Measurements from ENCODE around the gene FDX1. TPM values are rescaled to one million over a fixed set of nuclear protein-coding genes. Genes with fewer than 3 reads are reported as not detected.
A peak's percentile ranks its signal among the peaks of the same experiment; 100 is the strongest.

FDX1 gene
- total RNA-seq, 2 donors from 2014 or later, result 7.7 to 8.0 TPM

DNA sequence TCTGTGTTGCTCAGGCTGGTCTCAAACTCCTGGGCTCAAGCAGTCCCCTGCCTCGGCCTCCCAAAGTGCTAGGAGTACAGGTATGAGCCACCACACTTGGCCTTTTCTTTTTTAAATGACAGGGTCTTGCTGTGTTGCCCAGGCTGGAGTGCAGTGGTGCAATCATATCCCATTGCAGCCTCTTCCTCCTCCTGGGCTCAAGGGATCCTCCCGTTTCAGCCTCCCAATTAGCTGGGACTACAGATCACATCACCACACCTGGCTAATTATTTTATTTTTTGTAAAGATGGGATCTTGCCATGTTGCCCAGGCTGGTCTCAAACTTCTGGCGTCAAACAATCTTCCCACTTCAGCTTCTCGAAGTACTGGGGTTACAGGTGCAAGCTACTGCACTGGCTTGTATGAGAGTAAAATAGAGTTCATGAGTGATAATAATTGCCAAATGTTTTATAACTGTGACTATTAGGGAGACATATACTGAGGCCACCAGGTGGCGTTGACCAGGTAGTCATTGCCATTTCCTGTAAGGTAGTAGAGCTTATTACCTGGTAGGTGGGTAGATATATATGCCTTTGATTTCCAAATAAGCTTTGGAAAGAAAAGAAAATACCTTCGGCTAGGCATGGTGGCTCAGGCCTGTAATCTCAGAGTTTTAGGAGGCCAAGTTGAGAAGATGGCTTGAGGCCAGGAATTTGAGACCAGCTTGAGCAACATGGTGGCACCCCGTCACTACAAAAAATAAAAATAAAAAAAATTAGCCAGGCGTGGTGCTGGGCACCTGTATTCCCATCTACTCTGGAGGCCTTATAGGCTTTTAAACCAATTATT, 5.4 kb downstream of the FDX1 start:
- Mint-ChIP-seq H3K9me3 (no peaks in the 10 kb centered on the region), H3K36me3 (ENCODE audit: insufficient read depth in 2 of 2) (peaks cover 3 to 21% of the 10 kb centered on the region in 2 donors), H3K27me3 (ENCODE audit: low read depth) (no peaks in the 10 kb centered on the region), H3K4me3 (no peak overlapping the region), H3K27ac (no peak overlapping the region), H3K4me1 (ENCODE audit: low read depth) (peaks cover 80% of the 10 kb centered on the region)
- ATAC-seq (replicated peaks in 1 of 2) (no peak), DNase-seq (peak in 1 of 2 donors; percentile 14)

DNA sequence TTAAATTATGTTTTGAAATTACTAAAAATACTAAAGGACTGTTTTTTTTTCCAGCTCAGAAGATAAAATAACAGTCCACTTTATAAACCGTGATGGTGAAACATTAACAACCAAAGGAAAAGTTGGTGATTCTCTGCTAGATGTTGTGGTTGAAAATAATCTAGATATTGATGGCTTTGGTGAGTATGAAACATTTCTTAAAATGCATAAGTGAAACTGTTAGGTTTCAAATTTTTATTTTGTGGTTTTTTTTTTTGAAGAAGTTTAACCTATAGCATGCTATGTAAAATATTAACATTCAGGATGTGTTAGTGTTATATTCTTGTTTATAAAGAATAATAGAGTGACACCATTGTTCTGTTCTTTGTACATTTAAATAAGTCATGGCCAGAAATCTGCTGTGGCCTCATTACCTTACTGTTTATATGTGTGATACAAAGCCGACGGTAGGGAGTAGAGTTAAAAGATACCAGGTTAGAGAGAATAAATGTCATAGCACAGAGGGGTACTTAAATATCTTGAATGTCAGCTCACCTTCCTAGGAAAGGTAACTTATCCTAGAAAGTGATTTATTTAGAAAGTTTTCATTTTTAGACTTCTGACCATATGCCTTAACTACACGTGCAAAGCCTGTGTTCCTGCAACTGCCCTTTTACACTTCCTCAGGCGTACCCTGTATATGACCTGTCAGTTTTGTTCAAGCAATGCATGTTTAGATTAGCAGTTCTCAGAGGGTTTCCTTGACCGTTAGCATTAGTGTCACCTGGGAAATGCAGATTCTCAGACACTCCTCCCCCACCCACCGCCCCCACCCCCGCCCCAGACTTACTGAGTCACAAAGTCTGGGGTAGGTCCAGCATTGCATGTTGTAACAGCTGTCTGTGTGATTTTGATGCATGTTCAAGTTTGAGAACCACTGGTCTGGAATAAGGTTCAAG, 6.3 kb downstream of the FDX1 start:
- Mint-ChIP-seq H3K36me3 (ENCODE audit: insufficient read depth in 2 of 2) (peaks cover 2 to 23% of the 10 kb centered on the region in 2 donors), H3K4me3 (no peak overlapping the region), H3K9me3 (no peaks in the 10 kb centered on the region), H3K27ac (no peak overlapping the region), H3K4me1 (ENCODE audit: low read depth) (peaks cover 80% of the 10 kb centered on the region), H3K27me3 (ENCODE audit: low read depth) (no peaks in the 10 kb centered on the region)
- DNase-seq, result no peak
- ATAC-seq (replicated peaks in 1 of 2), result peak in 1 of 2 donors; percentile 25

DNA sequence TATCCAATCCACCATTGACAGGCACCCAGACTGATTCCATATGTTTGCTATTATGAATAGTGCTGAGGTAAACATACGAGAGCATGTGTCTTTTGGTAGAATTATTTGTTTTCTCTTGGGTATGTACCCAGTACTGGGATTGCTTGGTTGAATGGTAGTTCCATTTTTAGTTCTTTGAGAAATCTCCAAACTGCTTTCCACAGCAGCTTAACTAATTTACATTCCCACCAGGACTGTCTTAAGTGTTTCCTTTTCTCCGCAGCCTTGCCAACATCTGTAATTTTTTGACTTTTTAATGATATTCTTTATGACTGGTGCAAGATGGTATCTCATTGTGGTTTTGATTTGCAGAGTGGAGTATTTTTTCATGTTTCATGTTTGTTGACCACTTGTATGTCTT, 8.3 kb downstream of the FDX1 start:
- no peak overlapping the region for H3K4me3 Mint-ChIP-seq
- no peak for ATAC-seq (replicated peaks in 1 of 2)
- peaks cover 3 to 27% of the 10 kb centered on the region in 2 donors for H3K36me3 Mint-ChIP-seq (ENCODE audit: insufficient read depth in 2 of 2)
- H3K27me3 Mint-ChIP-seq (ENCODE audit: low read depth), result no peaks in the 10 kb centered on the region
- H3K9me3 Mint-ChIP-seq, result no peaks in the 10 kb centered on the region
- no peak overlapping the region for H3K27ac Mint-ChIP-seq
- H3K4me1 Mint-ChIP-seq (ENCODE audit: low read depth), result peaks cover 60% of the 10 kb centered on the region
- DNase-seq, result no peak

DNA sequence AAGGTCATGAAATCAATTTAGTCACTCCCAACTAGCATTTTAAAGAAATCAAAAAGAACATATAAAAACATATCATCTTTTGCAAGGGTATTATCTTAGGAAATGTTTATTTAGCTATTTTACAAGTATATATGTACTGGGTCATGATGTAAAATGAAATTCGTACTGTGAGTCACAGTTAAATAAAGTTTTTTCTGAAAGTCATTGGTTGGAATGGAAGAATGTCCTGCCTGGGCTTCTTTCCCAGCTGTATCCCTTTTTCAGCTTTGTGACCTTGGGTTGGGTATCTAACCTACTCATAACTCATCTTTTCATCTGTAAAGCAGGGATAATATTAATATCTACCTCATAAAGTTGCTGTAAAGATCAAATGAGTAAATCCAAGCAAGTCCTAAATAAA, 15.7 kb downstream of the FDX1 start:
- ATAC-seq (replicated peaks in 1 of 2) (no peak), DNase-seq (no peak)
- H3K36me3 Mint-ChIP-seq (ENCODE audit: insufficient read depth in 2 of 2), result peaks cover 3 to 20% of the 10 kb centered on the region in 2 donors

DNA sequence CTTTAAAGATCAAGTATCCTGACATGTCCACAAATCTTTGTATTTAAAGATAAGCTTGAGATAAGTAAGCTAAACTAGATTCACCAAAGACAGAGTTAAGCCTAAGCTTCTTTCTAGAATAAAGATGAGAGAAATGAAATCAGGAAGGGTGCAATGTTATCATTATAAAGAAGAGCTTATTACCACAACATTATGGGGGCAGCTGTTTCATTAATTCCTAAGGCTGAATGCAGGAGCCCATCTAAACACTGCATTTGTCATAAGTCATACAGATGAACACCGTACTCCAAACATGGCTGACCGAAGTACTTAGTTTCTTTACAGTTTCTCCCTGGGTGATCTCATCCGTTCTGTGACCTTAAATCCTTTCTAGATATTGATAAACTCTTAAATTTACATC, 16.3 kb downstream of the FDX1 start:
- Mint-ChIP-seq H3K4me1 (ENCODE audit: low read depth) (peaks cover 11% of the 10 kb centered on the region), H3K27me3 (ENCODE audit: low read depth) (no peaks in the 10 kb centered on the region), H3K4me3 (no peak overlapping the region), H3K27ac (no peak overlapping the region), H3K36me3 (ENCODE audit: insufficient read depth in 2 of 2) (peaks cover under 1 to 14% of the 10 kb centered on the region in 2 donors), H3K9me3 (no peaks in the 10 kb centered on the region)
- DNase-seq (no peak), ATAC-seq (replicated peaks in 1 of 2) (no peak)

More for the DNA sequence above, 15.7 kb downstream of the FDX1 start:
- H3K9me3 Mint-ChIP-seq, result no peaks in the 10 kb centered on the region
- peaks cover 10% of the 10 kb centered on the region for H3K4me1 Mint-ChIP-seq (ENCODE audit: low read depth)
- no peak overlapping the region for H3K4me3 Mint-ChIP-seq
- H3K27ac Mint-ChIP-seq, result no peak overlapping the region
- H3K27me3 Mint-ChIP-seq (ENCODE audit: low read depth), result no peaks in the 10 kb centered on the region

DNA sequence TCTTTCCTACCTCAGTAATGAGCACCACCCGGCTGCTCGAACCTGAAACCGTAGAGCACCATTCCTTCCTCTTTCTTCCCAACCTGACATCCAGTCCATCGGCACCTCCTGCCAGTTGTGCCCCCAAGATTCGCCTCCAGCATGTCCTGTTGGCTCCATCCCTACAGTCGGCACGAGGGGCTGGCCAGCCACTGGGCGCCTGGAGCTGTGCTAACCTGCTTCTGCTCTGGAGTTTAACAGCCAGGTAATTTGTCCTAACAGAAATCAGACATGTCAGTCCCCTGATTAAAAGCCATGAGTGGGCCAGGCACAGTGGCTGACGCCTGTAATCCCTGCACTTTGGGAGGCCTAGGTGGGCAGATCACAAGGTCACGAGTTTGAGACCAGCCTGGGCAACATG, 16.8 kb downstream of the FDX1 start:
- no peak overlapping the region for H3K27ac Mint-ChIP-seq
- H3K4me1 Mint-ChIP-seq (ENCODE audit: low read depth), result peaks cover 16% of the 10 kb centered on the region
- no peaks in the 10 kb centered on the region for H3K27me3 Mint-ChIP-seq (ENCODE audit: low read depth)
- no peaks in the 10 kb centered on the region for H3K9me3 Mint-ChIP-seq
- H3K36me3 Mint-ChIP-seq (ENCODE audit: insufficient read depth in 2 of 2), result peaks cover 2 to 10% of the 10 kb centered on the region in 2 donors
- no peak for DNase-seq
- H3K4me3 Mint-ChIP-seq, result no peak overlapping the region
- ATAC-seq (replicated peaks in 1 of 2), result no peak

DNA sequence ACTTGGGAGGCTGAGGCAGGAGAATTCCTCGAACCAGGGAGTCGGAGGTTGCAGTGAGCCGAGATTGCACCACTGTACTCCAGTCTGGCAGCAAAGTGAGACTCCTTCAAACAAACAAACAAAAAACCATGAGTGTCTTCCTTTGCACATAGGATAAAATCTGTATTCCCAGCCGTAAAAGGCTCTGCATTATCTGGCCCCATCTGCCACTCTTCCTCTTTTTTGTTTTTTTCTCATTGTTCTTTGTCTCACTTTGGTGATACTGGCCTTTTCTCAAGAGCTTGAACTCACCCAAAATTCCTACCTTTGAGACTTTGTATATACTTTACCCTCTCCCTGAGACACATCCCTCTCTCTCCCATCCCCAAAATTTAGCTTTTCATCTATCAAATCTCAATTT, 17.6 kb downstream of the FDX1 start:
- Mint-ChIP-seq H3K27ac (no peak overlapping the region), H3K9me3 (no peaks in the 10 kb centered on the region), H3K27me3 (ENCODE audit: low read depth) (no peaks in the 10 kb centered on the region), H3K4me1 (ENCODE audit: low read depth) (peaks cover 24% of the 10 kb centered on the region), H3K4me3 (no peak overlapping the region), H3K36me3 (ENCODE audit: insufficient read depth in 2 of 2) (peaks cover 4 to 13% of the 10 kb centered on the region in 2 donors)
- ATAC-seq (replicated peaks in 1 of 2) (no peak), DNase-seq (no peak)

DNA sequence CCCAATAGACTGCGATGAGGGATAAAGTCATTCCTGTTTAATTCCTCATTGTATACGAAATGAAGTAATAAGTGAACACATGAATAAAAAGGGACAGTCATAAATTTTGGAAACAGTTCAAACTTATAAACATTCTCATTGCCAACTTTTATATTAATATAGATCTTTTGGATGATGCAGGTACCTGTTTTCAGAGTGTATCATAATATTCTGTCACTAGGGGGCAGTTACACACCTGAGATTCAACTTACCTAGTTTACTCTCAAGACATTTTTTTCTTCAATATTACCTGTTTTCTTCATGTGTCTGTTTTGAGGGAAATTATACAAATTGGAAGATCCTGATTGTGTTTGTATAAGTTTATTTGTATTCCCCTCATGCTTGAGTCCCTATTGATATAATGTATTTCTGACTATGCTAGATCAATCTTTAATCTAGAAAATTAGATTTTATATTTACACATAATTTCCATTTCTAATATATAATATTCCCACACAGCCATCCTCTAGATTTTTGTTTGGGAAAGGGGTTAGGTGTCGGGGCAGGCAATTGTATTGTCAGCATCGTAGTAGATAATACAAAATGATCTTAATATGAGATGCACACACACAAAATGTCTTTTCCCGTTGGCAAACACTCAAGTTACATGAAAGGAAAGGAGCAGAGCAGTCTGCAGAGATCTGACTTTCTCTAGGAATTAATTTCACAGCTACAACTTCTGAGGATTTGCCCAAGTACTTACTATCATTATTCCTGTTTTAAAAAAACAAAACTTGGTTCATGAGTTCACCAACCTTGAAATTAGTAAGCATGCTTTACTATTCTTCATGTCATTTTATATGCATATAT, 18.4 kb downstream of the FDX1 start:
- peaks cover 32% of the 10 kb centered on the region for H3K4me1 Mint-ChIP-seq (ENCODE audit: low read depth)
- H3K4me3 Mint-ChIP-seq, result no peak overlapping the region
- ATAC-seq (replicated peaks in 1 of 2) (no peak), DNase-seq (no peak)
- no peak overlapping the region for H3K27ac Mint-ChIP-seq
- no peaks in the 10 kb centered on the region for H3K27me3 Mint-ChIP-seq (ENCODE audit: low read depth)
- H3K36me3 Mint-ChIP-seq (ENCODE audit: insufficient read depth in 2 of 2), result peaks cover 4 to 12% of the 10 kb centered on the region in 2 donors
- no peaks in the 10 kb centered on the region for H3K9me3 Mint-ChIP-seq

DNA sequence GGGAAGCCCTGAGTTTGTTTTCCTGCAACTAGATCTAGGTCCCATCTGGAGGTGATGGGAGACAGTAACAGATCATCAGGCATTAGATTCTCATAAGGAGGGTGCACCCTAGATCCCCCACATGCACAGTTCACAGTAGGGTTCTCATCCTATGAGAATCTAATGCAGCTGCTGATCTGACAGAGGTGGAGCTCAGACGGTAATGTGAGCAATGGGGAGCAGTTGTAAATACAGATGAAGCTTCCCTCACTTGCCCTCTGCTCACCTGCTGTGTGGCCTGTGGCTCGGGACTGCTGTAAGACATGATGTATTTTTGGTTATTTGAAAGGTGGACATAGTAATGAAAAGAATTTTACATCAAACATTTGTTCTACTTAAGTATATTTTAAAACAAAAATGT, 20.5 kb downstream of the FDX1 start:
- DNase-seq (no peak), ATAC-seq (replicated peaks in 1 of 2) (no peak)
- Mint-ChIP-seq H3K9me3 (no peaks in the 10 kb centered on the region), H3K4me1 (ENCODE audit: low read depth) (peaks cover 49% of the 10 kb centered on the region), H3K36me3 (ENCODE audit: insufficient read depth in 2 of 2) (peaks cover 3 to 4% of the 10 kb centered on the region in 2 donors), H3K27me3 (ENCODE audit: low read depth) (no peaks in the 10 kb centered on the region), H3K4me3 (no peak overlapping the region), H3K27ac (no peak overlapping the region)

DNA sequence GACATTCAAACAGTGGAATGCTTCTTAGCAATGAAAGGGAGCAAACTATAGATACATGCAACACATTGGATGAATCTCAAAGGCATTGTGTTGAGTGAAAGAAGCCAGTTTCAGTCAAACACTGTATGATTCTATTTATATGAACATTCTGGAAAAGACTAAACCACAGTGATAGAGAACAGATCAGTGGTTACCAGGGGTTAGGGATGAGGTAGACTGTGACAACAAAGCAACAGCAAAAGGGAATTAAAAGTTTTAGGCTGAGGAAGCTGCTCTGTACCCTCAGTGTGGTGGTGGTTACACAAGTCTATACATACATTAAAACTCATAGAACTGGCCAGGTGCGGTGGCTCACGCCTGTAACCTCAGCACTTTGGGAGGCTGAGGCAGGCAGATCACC, 23.0 kb downstream of the FDX1 start:
- Mint-ChIP-seq H3K36me3 (ENCODE audit: insufficient read depth in 2 of 2) (peaks cover 3 to 4% of the 10 kb centered on the region in 2 donors), H3K9me3 (no peaks in the 10 kb centered on the region), H3K4me3 (peak overlapping the region; percentile 0 to 31), H3K27ac (no peak overlapping the region), H3K4me1 (ENCODE audit: low read depth) (peaks cover 54% of the 10 kb centered on the region), H3K27me3 (ENCODE audit: low read depth) (no peaks in the 10 kb centered on the region)
- peak; percentile 56 to 58 for ATAC-seq (replicated peaks in 1 of 2)
- no peak for DNase-seq

DNA sequence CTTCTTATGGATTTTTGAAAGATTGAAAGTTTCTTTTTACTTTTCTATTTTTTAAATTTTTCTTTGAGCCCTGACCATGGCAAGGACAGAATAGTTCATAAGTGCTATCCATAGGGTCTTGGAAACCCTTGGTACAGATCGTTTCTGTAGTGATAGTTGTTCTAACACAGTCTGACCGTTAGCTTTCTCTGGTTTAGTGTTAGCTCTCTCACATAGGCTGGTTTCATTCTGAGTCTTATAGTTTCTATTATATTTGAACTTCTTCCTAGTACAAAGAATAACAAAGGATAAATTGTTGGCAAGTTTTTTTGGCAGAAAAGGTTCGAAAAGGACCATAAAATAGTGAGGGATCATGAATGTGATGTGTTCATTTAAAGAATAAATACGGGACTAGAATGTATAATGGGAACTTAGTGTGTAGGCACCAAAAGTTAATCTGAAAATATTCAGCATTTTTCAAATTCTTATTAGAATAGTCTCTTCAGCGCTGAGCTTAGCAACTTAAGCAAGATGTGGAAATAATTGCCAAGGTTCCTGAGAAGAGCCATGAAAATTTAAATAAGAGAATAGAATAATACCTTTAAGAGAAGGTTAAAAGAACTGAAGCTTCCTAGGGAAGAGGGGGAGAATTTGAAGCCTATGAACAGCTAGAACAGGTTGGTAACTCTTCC, 24.1 kb downstream of the FDX1 start:
- H3K27ac Mint-ChIP-seq, result peak overlapping the region; percentile 50
- H3K4me3 Mint-ChIP-seq, result peak overlapping the region; percentile 46 to 74
- H3K4me1 Mint-ChIP-seq (ENCODE audit: low read depth), result peaks cover 52% of the 10 kb centered on the region
- peaks cover 3 to 4% of the 10 kb centered on the region in 2 donors for H3K36me3 Mint-ChIP-seq (ENCODE audit: insufficient read depth in 2 of 2)
- ATAC-seq (replicated peaks in 1 of 2), result peak; percentile 66 to 68
- H3K27me3 Mint-ChIP-seq (ENCODE audit: low read depth), result no peaks in the 10 kb centered on the region
- no peak for DNase-seq
- H3K9me3 Mint-ChIP-seq, result no peaks in the 10 kb centered on the region

DNA sequence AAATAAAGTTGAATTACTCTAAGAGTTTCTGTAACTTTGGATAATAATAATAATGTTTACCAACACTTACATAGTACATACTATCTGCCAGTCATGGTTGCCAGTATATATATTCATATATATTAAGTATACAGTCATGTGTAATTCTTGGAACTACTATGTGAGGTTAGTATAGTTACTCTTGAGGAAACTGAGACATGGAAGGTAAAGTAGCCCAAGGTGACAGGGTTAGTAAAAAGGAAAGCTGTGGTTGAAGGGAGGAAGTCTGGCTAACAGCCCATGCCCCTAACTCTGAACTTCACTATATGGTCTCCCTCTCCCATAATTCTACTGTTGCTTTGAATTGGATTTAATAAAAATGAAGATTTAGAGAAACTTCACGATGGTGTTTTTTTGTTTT, 24.9 kb downstream of the FDX1 start:
- Mint-ChIP-seq H3K4me1 (ENCODE audit: low read depth) (peaks cover 52% of the 10 kb centered on the region), H3K27ac (no peak overlapping the region), H3K27me3 (ENCODE audit: low read depth) (no peaks in the 10 kb centered on the region), H3K36me3 (ENCODE audit: insufficient read depth in 2 of 2) (peaks cover 3 to 4% of the 10 kb centered on the region in 2 donors), H3K9me3 (no peaks in the 10 kb centered on the region), H3K4me3 (peak overlapping the region in 1 of 2 donors; percentile 74)
- peak; percentile 71 to 73 for ATAC-seq (replicated peaks in 1 of 2)
- no peak for DNase-seq
